ENCODE results near the gene SYT1.

GRCh38 chr12:79326663-79327062, 462.1 kb downstream of the SYT1 start:
- TF ChIP-seq CTCF (IDR thresholded peaks at IDR 0.05) (no peak), EZH2 (IDR thresholded peaks at IDR 0.05; ENCODE audit: borderline replicate concordance, insufficient read depth, low read depth, low read length, poor library complexity, severe bottlenecking) (no peak)

All from B cell (primary cell).